Superior temporal gyrus (tissue), 1 donor: Measurements from ENCODE around the gene PPP2R5E.
A peak's percentile ranks its signal among the peaks of the same experiment; 100 is the strongest.

ENCODE experiments used
- DNase-seq: peaks from one replicate; pipeline ENCODE4 v3.0.0-alpha.2; 2016; ENCODE audit errors: extremely low spot score

PPP2R5E gene

GRCh38 chr14:63432888-63433552, 110.2 kb downstream of the PPP2R5E start:
- no peak for DNase-seq

GRCh38 chr14:63432228-63432627, 110.9 kb downstream of the PPP2R5E start:
- peak; percentile 52 for DNase-seq

GRCh38 chr14:63431466-63431865, 111.7 kb downstream of the PPP2R5E start:
- DNase-seq, result peak; percentile 79

GRCh38 chr14:63428486-63428885, 114.7 kb downstream of the PPP2R5E start:
- DNase-seq, result no peak

GRCh38 chr14:63426838-63427352, 116.3 kb downstream of the PPP2R5E start:
- DNase-seq, result no peak

- no peak for DNase-seq
Observed at GRCh38 chr14:63423889-63424288, 119.3 kb downstream of the PPP2R5E start.

- no peak for DNase-seq
Observed at GRCh38 chr14:63423381-63423780, 119.8 kb downstream of the PPP2R5E start.

GRCh38 chr14:63421919-63422318, 121.3 kb downstream of the PPP2R5E start:
- DNase-seq, result no peak

GRCh38 chr14:63421226-63421625, 122.0 kb downstream of the PPP2R5E start:
- DNase-seq, result no peak

GRCh38 chr14:63418020-63418419, 125.2 kb downstream of the PPP2R5E start:
- DNase-seq, result no peak

- no peak for DNase-seq
Observed at GRCh38 chr14:63413009-63413408, 130.2 kb downstream of the PPP2R5E start.

GRCh38 chr14:63406333-63406732, 136.8 kb downstream of the PPP2R5E start:
- DNase-seq, result no peak

GRCh38 chr14:63405715-63406114, 137.5 kb downstream of the PPP2R5E start:
- DNase-seq, result no peak

GRCh38 chr14:63404906-63405305, 138.3 kb downstream of the PPP2R5E start:
- DNase-seq, result no peak

- DNase-seq, result no peak
Observed at GRCh38 chr14:63401646-63402045, 141.5 kb downstream of the PPP2R5E start.

- no peak for DNase-seq
Observed at GRCh38 chr14:63398952-63399351, 144.2 kb downstream of the PPP2R5E start.

GRCh38 chr14:63394841-63395240, 148.3 kb downstream of the PPP2R5E start:
- DNase-seq, result no peak

- no peak for DNase-seq
Observed at GRCh38 chr14:63394432-63394831, 148.7 kb downstream of the PPP2R5E start.

- no peak for DNase-seq
Observed at GRCh38 chr14:63393012-63393411, 150.2 kb downstream of the PPP2R5E start.

- DNase-seq, result no peak
Observed at GRCh38 chr14:63392236-63392635, 150.9 kb downstream of the PPP2R5E start.

GRCh38 chr14:63388766-63389431, 154.3 kb downstream of the PPP2R5E start:
- peak; percentile 78 for DNase-seq

GRCh38 chr14:63387711-63388110, 155.5 kb downstream of the PPP2R5E start:
- no peak for DNase-seq

GRCh38 chr14:63383776-63384367, 159.3 kb downstream of the PPP2R5E start:
- DNase-seq, result no peak
